Upper lobe of left lung (tissue), 4 donors: Measurements from ENCODE around the gene SYT5.

ENCODE experiments used
- POLR2A ChIP-seq, 4 donors: fragments of 450-650 bp; IDR thresholded peaks; one replicate each; pipeline ENCODE4 v1.5.1; 2016 to 2017; ENCODE audit warnings: antibody characterized with exemption in 4 of 4, mild to moderate bottlenecking in 2 of 4
- POLR2AphosphoS5 ChIP-seq, 2 donors: sonication (generic); formaldehyde crosslinking; IDR thresholded peaks; one replicate each; pipeline ENCODE4 v1.5.1; 2017; ENCODE audit warnings: antibody characterized with exemption in 2 of 2
- TF ChIP-seq, protein P1 (sequence below), 6 experiments: fragments of 450-650 bp in 4 of 6; fragments of 200-600 bp in 2 of 6; sonication (generic) in 2 of 6; IDR thresholded peaks; one replicate each; pipeline ENCODE4 v1.5.1; 2016 to 2019; ENCODE audit warnings: antibody characterized with exemption in 6 of 6

DNA sequence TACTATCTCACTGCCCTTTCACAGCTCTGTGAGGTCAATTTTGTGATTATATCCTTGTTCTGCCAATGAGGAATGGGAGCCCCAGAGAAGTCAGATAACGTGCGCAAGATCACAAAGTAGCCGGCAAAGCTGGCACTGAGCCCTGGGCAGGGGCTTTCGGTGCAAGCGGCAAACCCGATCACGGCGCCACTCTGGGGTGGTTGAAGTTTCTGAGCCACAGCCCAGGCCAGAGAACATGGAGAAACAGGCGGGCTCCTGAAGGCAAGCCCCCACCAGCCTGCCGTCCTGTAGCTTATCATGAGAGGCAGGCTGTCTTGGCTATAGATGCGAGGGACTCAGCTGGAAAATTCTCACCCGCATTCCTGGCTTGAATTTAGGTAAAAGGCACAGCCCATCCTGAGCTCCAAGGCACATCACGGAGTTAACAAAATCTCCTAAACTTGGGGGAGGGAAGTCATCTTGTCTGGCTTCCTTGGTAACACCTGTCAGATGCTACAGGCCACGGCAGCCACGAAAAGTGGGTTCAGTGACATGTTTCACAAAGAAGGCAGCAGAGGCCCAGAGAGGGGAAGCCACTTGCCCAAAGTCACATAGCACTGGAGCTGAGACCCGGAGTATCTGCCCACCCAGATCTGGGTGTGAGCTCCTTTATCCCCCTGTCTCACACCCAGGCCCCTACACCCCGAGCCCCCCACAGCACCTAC, 43.5 kb downstream of the SYT5 start:
- TF ChIP-seq, protein P1, sequence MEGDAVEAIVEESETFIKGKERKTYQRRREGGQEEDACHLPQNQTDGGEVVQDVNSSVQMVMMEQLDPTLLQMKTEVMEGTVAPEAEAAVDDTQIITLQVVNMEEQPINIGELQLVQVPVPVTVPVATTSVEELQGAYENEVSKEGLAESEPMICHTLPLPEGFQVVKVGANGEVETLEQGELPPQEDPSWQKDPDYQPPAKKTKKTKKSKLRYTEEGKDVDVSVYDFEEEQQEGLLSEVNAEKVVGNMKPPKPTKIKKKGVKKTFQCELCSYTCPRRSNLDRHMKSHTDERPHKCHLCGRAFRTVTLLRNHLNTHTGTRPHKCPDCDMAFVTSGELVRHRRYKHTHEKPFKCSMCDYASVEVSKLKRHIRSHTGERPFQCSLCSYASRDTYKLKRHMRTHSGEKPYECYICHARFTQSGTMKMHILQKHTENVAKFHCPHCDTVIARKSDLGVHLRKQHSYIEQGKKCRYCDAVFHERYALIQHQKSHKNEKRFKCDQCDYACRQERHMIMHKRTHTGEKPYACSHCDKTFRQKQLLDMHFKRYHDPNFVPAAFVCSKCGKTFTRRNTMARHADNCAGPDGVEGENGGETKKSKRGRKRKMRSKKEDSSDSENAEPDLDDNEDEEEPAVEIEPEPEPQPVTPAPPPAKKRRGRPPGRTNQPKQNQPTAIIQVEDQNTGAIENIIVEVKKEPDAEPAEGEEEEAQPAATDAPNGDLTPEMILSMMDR (IDR thresholded peaks at IDR 0.05), result no peak
- TF ChIP-seq POLR2A (IDR thresholded peaks at IDR 0.05) (no peak), POLR2AphosphoS5 (IDR thresholded peaks at IDR 0.05) (no peak)
